HG02852 (cell line): Measurements from ENCODE around the gene CLIP3.
"Not testable (repeated sequence)": the region's sequence is repeated elsewhere in the genome, so short reads cannot be mapped to it uniquely, and the experiment has no call there.

Experiments used
- ATAC-seq: cut with Tn5 transposase; IDR thresholded peaks from one replicate; pipeline ENCODE4 v1.9.1; 2021; ENCODE audit warnings: mild to moderate bottlenecking, moderate library complexity; ENCODE audit not compliant: unreplicated experiment

The CLIP3 gene

DNA sequence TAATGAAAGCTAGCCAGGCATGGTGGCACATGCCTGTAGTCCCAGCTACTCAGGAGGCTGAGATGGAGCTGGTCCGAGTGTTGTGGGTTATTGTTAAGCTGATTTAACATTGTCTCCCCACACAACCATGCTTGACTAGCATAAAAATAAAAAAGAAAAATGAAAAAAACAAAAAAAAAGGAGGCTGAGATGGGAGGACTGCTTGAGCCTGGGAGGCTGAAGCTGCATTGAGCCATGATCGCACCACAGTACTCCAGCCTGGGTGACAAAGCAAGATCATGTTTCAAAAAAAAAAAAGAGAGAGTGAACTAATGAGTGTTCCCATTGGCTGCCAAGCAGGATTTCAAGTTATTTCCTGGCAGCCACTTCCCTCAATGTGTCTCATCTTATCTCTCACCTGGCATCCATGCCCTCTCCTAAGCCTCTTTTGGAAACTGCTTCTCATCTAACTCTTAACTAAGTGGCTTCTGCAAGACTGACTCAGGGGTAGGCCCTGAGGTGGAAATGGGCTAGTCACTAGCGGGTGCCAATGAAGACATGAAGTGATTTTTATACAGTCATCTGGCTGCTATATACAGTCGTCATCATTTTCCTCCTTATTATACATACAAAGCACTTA, 16.5 kb upstream of the CLIP3 start:
- ATAC-seq: no peak

DNA sequence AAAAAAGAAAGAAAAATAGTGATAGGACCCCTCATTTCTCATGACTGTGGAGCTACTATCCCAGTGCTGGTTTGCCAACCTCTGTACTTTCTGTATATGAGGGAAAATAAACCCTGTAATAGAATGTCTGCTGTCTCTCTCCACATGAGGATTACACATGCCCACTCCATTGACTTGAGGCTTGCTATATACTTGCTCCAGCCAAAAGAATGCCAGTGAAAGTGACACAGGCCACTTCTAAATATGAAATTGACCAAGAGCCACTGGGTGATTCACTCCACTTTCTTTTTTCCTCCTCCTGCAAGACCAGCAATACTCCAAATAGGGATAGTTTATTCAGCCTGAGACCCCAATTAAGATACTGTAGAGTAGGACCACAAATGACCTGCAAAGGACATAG, 15.2 kb upstream of the CLIP3 start:
- no peak for ATAC-seq

DNA sequence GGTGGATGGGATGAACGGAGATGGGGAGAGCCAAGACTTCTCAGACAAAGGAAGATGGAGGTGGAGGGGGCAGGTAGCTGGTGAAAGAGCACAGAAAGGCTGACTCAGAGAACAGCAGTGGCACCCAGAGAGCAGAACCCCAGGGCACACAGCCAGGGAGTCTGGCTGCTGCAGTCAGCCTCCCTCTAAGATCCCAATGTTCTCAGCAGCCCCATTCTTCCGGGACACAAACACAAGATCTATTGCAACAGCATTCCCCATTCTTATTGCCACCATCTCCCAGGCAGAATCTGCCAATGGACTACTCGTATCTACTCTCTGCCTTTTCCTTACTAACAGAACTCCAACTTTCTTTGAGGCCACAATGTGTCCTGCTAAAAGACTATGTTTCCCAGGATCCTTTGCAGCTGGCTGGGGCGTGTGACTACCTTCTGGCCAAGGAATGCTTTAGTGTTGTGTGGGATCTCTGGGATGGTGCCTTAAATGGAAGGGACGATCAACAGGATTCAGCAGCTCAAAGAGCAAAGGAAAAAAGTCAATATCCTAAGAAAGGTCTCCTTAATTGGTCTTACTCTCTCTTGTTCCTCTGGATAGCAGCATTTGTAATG, 13.9 kb upstream of the CLIP3 start:
- no peak for ATAC-seq

DNA sequence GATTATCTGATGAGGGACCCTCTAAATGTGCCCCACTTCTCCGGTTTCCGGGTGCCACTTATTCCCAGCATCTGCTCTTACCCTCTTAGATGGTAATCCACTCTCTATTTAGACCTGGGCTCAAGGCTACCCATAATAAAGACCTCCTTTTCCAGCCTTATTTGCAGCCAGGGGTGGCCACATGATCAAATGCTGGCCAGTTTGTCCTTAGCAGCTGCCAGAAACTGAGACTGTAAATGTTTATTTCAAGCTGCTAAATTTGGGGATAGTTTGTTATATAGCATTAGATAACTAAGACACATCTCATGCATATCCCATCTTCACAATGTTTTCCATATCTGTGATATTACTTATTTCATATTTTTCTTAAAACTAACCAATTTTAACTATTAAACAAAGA, 11.3 kb upstream of the CLIP3 start:
- ATAC-seq: no peak

DNA sequence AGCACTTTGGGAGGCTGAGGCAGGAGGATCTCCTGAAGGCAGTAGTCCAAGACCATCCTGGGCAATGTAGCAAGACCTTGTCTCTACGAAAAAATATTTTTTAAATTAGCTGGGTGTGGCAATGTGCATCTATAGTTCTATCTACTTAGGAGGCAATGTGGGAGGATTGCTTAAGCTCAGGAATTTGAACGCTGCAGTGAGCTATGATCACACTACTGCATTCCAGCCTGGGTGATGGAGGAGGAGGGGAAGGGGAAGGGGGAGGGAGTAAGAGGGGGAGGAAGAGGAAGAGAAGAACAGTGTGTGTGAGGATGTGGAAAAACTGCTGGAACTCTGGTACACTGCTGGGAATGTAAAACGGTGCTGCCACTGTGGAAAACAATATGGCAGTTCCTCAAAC, 9.2 kb upstream of the CLIP3 start:
- no peak for ATAC-seq

DNA sequence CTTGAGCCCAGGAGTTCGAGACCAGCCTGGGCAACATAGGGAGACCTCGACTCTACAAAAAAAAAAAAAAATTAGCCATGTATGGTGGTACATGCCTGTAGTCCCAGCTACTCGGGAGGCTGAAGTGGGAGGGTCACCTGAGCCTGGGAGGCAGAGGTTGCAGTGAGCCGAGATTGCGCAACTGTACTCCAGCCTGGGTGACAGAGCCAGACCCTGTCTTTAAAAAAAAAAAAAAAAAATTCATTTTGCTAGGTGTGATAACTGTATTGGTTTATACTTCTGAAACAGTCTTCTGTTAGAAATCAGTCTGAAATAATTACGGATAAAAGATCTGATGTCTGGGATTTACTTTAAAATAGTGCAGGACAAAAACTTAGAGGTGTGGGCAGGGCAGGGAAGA, 8.4 kb upstream of the CLIP3 start:
- not testable (repeated sequence) for ATAC-seq

DNA sequence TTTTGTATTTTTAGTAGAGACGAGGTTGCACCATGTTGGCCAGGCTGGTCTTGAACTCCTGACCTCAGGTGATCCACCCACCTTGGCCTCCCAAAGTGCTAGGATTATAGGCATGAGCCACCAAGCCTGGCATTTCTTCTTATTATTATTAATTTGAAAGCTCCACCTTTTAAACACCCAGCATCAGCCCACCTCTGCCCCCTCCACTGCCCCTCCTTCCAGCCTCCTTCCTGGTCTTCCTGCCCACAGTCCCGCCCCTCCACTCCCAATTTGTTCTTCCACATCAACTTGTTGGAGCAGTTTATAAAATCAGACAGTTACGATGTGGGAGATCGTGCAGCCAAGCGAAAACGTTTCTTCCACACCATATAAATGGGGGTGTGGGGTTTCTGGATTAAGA, 7.8 kb upstream of the CLIP3 start:
- no peak for ATAC-seq

DNA sequence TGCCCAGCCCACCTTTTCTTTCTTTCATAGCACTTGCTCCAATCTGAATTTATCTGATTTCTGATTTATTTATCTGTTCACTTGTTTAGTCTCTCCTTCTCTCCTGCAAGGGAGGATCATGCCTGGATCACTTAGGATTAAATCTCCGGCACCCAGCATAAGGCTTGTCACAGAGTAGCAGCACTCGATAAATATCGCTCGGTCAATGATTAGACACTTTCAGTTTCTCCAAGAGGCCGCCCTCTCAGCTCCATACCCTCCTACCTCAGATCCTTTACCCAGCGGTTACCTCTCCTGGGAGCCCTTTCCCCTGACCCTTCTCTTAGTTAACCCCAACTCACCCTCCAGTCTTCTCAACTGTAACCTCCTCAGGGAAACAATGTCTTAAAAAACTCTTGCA, 1.4 kb downstream of the CLIP3 start:
- ATAC-seq: no peak

DNA sequence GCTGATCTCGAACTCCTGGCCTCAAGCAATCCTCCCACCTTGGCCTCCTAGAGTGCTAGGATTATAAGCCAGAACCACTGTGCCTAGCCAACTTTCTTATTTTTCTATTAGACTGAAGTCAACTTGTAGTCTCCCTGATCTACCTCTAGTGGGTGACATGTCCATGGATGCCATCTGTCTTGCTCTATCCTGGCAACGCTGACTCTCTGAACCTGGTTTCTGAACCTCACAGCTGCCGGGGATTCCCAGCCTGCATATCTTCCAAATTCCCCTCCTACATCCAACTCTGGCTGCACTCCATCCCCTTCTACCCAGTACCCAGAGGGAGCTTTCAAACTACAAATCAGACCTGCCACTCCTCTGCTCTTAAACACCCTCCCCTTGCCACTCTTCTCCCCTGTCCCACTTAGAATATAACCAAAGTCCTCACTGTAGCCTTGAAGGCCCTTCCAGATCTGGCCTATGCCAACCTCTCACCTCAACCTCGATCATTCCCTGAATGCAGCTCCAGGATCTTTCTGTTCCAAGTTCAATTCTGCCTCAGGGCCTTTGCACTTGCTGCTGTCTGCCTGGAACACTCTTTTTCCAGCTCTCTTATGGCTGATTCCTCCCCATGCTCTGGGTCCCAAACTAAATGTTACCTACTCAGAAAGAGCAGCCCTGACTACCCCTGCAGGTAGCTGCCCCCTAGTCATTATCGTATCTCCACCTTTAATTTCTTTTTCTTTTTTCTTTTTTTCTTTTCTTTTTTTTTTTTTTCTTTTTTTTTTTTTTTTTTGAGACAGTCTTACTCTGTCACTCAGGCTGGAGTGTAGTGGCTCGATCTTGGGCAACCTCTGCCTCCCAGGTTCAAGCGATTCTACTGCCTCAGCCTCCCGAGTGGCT, 2.2 kb downstream of the CLIP3 start:
- no peak for ATAC-seq

DNA sequence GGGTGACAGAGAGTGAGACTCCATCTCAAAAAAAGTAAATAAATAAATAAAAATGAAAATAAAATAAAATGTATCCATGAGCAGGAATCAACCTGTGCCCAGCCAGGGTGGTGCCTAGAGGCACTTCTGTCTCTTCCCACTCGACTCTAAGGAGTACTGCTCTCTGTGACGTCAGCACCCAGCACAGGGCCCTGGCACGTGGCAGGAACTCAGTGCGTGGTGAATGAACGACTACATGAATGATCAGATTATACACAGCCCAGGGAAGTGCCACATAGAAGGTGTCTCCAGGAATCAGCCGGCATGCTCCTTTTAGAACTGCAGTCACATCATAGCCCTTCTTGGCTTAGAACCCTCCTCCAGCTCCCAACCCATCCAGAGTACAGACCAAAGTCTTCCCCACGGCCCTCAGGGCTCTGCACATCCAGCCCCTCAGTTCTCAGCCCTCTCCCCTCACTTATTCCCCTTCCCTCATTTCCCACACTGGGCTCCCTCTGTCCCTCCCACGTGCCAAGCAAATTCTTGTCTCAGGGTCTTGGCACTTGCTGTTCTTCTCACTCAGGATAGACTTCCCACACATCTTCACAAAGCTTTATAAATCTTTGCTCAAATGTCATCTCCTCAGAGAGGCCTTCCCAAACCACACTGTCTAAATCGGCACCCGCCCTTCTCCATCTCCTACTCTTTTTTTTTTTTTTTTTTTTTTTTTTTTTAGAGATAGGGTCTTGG, 4.2 kb downstream of the CLIP3 start:
- no peak for ATAC-seq

DNA sequence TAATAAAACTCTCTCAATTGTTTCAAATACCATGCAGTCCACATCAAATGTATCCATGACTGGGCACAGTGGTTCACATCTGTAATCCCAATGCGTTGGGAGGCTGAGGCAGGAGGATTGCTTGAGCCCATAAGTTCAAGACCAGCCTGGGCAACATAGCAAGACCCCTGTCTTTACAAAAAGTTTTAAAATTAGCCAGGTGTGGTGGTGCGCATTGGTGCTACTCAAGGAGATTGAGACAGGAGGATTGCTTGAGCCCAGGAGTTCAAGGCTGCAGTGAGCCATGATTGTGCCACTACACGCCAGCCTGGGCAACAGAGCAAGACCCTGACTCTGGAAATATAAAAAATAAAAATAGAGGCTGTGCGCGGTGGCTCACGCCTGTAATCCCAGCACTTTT, 5.0 kb downstream of the CLIP3 start:
- no peak for ATAC-seq

DNA sequence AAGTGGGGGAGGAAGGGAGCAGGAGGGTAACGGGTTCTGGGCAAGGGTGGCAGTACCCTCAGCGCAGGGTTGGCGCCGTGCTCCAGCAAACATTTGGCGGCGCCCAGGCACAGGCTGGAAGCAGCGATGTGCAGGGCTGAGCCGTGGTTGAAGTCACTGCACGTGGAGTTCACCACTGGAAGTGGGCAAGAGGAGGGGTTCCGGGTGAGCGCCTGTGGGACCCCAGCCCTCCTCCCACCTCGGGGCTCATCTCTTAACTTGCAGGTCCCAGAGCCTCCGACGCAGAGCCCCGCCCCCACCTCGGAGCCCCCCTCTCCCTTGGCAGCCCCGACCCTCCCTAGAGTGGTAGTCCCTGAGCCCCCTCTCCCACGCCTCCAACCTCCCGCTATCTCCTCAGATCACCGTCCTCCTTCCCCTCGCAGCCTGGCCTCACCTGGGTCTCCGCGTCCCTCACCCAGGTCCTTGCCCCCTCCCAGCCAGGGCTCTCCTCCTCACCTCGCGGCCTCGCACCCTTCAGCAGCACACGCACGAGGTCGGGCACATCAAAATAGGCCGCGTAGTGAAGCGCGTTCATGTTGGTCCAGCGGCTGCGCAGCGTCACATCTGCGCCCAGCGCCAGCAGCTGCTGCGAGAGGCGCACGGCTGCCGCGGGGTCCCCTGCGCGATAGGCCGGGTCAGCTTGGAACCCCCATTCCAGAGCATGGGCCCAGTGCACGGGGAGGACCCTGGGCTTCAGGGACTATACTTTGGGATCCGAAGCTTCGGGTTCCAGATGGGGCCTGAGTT, 6.4 kb downstream of the CLIP3 start:
- no peak for ATAC-seq

DNA sequence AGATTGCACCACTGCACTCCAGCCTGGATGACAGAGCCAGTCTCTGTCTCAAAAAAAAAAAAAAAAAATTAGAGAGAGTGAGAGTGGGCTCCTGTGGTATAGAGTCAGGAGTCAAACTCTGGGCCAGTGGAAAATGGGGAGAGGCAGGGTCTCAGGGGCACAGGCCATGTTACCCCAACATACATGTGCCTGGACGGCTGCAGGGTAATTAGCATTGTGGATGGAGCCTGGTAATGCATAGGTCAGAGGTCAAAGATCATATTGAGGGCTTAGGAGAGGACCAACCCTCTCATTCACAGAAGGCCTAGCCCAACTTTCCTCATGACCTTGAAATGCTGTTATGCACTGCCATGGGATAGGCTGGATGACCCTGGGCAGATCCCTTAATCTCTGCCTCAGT, 7.1 kb downstream of the CLIP3 start:
- no peak for ATAC-seq

DNA sequence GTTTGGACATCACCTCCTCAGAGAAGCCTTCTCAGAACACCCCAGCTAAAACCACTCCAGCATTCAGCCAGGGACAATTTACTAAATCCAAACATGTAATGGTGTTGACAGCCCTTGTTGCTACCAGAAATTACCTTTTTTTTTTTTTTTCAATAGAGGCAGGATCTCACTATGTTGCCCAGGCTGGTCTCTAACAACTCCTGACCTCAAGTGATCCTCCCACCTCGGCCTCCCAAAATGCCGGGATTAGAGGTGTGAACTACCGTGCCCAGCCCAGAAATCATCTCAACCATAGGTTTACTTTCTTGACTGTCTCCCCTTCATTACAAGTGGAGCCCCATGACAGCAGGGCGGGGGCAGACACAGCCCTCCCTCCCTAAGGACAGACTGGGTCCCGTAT, 9.2 kb downstream of the CLIP3 start:
- no peak for ATAC-seq

DNA sequence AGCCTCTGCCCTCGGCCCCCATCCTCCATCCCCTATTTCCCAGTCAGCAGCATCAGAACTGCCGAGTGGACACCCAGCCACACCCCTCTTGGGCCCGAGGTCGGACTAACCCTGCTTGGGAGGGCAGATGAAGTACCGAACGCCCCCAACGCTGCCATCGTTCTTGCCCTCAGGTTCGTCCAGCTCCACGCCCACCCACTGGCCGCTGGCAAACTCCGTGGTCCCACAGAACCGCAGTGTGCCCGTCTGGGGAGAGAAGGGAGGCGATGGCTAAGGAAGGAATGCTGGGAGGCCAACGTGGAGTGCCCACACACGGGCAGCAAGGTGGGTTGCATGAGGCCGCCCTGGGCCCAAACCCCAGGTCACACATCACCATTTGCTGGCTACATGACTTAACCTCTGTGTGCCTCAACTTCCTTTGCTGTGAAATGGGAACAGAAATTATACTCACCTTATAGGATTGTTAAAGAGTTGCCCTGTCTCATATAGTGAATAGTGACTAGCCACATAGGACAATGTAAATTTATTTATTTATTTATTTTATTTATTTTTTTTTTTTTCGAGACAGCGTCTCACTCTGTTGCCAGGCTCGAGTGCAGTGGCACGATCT, 13.5 kb downstream of the CLIP3 start:
- ATAC-seq: no peak

DNA sequence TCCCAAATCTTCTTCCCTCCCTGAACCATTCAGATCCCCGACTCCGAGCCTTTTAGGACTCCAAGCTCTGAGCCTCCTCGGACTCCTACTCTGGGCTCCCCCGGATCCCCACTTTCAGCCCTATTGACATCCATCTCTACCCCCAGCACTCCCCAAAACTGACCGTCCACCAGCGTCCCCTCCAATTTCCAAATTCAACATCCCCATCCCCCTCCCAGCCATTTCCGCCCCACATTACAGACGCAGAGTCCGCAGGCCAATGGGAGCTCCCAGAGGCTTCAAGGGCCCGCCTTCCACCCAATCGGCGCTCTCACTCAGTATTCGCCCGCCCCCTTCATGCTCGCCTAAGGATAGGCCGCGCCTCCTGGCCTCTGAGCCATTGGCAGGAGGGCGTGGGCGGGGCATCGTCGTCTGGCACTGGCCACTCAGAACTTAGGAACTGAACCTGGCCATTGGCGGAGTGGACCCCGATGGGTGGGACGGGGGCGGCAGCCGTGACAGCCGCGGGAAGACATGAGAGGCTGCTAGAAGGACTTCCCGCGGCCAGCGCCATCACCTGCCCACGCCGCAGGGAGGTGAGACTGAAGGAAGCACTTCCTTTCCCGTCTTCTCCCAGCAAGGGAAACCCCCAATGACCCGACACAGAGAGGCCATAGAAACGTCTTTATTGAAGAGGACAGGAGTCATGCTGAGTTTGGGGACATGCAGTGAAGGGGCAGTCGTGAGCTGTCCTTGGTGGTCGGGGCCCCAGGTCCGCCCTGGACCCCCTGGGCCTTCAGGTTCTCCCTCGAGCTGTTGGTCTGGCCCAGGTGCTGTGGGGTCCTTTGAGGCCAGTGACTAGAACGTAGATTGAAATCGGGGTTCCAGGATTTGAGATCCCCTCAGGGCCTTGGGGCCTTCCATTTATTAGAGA, 18.4 kb downstream of the CLIP3 start, which contains the start of gene ALKBH6:
Gene ALKBH6, minus strand, starts transcription at position 202 of the 913 bp plus-strand sequence. CDS start 816 bp downstream, outside the sequence.
- ATAC-seq: peak; percentile 96

DNA sequence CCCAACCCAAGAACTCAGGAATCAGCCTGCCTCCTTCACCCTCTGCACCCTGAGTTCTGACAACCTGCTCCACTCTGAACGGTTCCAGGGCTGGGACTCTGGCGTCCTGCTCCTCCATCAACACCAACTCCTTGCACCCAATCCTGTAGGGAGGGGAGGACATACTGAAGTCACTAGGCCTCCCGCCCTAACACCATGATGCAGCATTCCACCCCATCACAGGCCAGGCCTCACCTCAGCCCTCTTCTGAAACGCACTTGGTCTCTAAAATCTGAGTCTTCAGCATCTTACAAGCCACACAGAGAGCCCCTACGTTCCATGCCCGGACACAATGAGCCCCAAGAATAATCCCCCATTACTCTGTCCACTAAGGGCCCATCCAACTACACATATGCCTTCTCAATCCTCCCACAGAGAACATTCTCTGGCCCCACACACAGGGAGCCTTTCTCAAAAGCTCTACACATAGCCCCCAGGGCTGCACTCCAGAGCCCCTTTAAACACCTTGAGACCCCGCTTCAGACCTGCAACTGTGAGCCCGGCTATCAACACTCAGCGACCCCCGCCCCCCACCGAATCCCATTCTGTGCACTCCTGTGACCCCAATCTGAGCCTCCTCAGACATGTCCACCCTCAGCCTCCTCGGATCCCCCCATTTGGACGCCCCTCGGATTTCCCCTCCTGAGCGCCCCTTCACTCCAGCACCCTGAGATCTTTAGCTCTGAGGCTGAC, 19.2 kb downstream of the CLIP3 start:
- ATAC-seq: peak; percentile 3

DNA sequence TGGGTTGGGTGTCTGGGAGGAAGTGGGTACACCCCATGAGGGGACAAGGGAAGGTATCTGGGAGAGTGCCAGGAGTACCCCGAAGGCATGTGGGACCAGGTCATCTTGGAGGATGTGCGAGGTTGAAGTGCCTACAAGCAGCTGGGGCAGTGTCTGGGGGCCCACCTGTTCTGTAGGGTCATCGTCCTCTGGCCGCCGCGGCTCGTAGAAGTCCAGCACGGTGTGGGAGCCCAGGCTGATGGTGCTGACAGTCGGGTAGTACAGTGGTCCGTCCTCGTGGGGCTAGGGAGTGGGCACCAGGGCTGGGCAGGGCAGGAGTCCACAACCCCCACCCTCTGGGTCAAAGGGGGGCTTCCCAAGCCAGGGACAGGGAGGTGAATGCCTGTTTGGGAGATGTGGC, 22.3 kb downstream of the CLIP3 start:
- ATAC-seq: no peak
